COLO668 (cell line): Measurements from ENCODE around the gene PAFAH1B1.
A peak's percentile ranks its signal among the peaks of the same experiment; 100 is the strongest.
"Not testable (repeated sequence)": the region's sequence is repeated elsewhere in the genome, so short reads cannot be mapped to it uniquely, and the experiment has no call there.

Experiments
- DNase-seq: peaks from one replicate; lab custom pipeline; 2025; ENCODE audit not compliant: unreplicated experiment; lab: John Stamatoyannopoulos, UW

The PAFAH1B1 gene

DNA sequence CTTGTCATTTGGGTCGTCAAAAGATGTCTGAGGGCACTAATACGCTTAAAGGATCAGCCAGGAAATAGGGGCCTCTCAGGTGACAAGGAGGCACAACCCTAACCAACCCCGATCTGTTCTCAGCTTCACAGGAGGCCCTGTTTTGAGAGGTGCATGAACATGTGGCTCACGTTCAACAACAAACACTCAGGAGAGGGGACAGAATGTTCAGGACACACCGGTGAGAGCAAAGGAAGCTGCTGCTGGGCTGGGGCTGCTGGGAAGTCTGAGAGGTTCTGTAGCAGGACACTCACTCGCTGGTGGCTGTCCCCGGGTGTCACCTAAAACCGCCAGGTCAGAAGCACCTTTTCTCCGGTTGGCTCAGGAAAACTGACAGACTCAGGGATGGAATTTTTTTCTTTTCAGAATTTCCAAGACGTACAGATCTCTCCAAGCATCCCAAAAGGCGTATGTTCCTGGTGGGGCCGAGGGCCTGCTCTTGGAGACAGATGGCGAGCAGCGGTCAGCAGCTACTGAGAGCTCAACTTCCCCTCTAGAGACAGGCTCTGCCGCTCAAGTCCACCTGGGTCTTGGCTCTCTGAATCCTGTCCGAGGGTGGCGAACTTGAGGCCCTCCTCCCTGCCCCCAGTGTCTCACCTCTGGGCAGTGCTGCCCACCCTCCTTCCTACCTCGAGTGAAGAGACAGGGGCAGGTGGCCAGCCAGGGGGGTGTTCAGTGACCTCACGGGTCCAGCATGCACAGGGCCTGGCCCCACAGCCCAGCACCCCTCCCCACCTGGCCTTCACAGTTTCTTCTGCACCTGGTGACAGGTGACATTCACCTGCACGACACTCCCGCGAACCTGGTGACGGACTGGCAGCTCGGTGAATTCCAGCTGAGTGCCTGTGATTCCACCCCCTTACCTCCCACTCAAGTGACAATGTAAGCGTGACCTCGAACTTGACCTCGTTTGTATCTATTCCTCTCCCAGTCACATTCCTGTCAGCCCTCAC, 95.2 kb downstream of the PAFAH1B1 start:
- peak; percentile 79 for DNase-seq

DNA sequence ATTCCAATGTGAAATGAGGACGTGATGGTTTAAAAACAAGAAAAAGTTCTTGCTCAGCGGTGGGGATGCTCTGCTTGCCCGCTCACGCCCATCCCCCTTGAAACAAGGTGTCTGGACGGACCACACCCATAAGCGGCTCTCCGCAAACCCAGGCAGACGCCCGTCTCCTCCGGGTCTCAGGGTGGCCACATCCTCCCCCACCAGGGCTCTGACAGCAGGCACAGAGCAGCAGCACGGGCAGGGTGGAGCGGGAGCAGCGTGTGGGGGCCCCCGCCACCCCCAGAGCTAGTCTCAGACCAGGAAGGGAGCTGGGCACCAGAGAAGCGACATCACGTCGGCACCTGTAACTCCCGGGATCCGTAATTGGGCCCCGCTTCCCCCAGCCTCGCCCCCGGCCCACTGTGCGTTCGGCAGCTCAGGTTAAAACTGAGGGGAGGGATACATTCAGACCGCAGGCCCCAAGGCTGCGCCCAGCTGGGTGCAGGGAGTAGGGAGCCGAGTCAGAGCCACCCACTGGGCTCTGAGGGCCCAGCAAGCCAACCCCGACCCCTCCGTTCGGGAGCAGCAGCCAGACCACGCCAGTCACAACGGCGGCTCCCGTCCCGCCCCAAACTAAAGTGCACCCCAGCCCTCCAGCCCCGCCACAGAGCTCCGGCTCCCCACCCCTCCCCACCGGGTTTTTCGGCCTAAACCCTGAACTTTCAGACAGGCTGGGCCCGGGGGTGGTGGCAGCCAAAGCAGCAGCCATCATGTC, 96.1 kb downstream of the PAFAH1B1 start:
- DNase-seq = peak; percentile 57

DNA sequence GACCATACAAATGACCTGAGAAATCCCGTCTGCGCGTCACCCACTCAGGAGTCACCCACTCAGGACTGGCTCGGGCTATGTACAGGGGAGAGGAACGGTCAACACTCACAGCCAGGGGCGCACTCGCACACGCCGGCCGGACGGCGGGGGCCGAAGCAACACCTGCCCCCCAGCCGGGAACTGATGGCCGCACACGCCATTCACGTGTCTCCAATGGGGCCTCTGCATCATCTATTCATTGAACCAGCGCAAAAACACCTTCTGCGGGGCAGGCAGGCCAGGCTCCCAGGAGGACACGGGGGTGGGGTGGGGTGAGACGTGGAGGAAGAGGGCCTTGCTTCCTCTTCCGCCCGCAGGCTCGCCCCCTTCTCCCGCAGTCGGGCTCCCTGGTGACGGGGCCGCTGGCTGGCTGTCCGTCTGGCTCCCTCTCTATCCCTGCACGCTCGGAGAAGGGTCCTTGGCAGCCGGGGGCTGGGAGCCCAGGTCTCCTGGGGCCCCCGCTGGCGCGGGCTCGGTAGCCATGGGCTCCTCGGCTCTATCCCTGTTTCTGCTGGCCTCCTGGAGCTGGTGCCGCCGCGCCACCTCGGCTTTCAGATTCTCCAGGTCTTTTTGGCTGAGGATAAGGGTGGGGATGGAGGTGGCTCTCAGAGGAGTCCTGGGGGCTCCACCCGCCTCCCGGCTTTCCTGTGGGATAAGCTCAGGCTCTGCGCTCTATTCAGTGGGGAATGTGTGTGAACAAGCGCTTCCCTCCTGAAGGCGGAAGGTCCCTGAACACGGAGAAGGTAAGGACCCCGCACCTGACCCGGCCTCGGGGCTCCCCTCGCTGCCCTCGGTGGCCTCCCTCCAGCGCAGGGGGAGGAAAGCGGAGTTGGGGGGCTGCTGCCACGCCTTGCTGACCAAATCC, 97.0 kb downstream of the PAFAH1B1 start:
- DNase-seq = no peak

DNA sequence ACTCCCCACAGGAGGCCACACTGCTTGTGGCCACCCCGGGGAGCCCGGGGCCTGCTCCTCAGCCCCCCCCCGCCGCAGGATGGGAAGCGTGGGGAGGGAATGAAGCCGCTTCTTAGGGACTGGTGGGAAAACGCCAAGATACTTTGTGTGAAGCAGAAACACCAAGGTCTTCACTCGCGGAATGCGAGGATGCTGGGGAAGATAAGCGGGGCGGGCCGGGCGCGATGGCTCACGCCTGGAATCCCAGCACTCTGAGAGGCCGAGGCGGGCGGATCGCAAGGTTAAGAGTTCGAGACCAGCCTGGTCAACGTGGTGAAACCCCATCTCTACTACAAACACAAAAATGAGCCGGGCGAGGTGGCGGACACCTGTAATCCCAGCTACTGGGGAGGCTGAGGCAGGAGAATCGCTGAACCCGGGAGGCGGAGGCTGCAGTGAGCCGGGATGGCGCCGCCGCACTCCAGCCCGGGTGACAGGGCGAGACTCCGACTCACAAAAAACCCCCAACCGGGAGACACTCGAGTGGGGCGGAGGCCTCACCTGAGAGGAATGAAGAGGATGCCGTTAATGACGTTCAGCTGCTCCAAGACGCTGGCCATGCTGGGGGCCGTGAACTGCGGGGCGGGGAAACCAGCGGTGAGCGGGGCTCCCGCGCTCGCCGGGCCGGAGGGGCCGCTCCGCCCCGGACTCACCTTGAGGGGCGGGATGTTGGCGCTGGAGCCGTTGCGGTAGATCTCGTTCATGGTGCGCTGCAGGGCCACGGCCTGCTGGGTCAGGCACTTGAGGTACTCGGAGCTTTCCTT, 97.8 kb downstream of the PAFAH1B1 start:
- DNase-seq = no peak

DNA sequence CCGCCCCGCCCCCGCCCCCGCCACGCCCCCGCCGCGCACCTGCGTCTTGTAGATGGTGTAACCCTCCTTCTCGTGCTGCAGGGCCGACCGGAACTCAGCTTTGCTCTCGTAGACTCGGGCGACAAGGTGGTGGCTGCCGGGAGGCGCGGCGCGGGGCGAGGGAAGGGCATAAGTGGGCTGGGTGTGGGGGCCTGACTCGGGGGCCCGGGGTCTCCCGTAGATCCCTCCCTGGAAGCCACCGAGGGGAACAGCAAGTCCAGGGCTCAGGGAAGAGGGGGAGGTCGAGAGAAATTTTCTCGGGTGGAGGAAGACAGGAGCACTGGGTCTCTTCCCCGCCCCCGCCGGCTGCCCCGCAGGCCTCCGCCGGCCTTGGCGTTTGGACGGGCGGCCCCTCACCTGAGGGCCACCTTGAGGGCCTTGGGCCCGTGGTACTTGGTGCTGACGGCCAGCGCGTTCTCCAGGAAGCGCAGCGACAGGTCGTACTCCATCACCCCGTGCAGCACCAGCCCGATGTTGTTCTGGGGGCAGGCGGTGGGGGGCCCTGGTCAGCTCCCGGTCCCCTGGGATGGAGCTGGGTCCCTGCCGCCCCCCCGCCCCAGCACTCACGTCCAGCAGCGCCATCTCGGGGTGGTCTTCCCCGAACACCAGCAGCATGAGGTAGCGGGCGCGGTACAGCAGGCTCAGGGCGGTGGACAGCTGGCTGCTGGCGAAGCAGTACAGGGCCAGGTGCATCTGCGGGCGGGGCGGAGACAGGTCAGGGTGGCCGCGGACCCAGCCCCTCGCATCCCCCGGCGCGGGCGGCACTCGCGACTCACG, 98.7 kb downstream of the PAFAH1B1 start:
- no peak for DNase-seq

DNA sequence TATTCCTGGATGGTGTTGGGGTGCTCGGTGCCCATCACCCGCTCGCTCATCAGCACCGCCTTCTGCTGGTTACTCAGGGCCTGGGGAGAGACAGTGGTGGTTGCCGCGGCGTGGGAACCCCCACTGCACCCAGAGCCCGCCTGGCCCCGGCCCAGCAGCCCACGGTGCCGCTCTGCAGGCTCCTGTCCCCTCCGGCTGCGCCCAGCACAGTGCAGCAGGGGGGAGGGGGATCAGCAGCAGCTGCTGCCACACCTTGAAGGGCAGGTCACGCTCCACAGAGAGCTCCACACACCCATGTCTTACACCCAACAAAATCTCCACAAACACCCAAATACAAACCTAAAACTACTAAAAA, 99.3 kb downstream of the PAFAH1B1 start:
- no peak for DNase-seq

DNA sequence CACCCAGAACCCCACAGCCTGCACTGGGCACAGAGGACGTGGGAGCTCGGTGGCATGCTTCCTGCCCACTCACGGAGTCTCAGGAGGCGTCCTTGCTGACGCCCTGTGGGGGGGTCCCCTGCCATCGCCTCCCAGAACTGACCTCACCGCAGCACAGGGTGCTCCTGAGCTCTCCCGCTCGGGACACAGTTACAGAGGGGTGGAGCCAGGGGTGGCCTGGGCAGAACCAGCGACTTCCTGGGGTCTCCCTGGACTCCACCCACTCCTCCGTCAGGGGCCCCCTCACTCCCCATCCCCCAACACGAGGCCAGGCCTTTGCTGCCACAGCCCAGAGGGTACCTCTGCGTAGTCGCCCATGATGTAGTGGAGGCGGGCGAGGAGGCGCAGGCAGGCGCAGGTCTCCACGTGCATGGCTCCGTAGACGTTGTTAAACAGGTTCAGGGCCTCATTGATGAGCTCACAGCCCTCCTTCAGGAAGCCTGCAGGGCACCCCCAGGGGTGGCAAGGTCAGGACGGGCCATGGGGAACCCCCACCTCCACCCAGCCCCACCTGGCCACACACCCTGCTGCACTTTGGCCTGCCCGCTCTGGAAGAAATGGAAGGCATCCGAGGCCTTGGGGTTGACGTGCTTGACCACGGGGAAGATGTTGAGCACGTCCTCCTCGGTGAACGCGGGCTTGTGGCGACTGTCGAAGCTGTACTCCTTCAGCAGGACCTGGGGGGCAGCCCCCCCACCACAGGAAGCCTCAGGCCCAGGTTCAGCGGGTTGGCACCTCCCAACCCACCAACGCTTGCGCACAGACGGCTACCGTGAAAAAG, 100.3 kb downstream of the PAFAH1B1 start:
- DNase-seq = no peak

DNA sequence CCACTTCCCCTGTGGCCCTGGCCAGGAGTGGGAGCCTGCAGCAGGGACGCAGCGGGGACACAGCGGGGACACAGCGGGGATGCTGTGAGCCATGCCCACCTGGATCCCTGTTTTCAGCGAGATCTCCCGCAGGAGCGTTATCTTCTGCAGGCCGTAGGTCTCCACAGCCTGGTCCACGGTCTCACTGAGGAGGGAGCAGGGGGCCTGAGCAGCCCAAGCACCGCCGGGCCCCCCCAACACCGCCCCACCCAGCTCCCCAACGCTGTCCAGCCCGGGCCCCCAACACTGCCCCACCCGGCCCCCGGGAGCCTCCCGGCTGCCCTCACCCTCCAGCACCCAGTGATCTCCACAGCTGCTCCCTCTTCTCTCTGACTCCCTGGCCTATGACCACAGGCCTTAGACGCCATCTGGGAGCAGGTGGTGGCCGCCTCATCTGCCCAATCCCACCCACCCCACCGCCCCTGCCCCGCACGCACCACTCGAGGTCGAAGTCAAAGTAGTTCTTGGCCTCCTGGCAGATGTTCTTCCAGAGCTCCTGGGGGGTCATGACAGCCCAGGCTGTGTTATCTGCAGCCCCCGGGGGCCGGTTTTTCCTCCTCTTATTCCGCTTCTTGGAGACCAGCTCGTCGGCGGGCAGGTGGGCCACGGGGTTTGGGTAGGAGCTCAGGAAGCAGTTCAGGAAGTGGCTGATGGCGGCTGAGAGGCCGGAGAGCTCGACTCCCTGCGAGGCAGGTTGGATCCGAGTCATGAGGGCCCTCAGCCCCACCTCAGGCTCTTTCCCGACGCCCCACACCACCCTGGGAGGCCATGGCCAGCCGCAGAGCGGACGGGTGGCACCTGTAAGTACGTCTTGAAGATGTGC, 101.2 kb downstream of the PAFAH1B1 start:
- no peak for DNase-seq

DNA sequence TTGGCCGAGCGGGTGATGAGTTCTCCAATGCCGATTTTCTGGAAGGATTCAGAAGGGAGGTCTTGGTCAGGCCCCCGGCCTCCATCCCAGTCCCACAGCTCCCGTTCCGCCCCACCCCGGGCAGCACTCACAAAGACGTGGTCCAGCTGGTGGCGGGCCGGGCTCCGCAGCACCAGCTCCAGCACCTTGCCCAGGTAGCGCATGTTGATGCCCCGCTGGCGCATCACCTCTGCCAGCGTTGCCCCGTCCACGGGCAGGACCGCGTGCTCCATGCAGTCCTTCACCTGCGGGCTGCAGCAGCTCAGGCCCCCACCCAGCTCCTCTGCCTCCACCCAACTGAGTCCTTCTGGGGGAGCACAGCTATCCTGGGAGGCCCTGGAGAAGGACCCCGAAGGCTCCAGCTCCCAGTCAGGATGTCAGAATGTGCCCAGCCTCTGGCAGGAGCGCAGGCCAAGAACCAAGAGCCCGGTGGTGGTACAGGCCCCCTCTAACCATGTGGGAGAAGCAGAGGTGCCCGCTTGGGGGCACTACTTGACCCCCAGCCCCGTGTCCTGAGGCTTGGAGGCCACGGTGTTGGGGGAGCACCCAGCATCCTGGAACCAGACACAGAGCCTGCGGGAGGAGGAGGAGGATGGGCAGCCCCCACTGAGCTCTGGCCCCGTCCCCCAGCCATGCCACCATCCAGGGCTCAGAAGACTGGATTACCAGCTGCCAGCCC, 101.9 kb downstream of the PAFAH1B1 start:
- no peak for DNase-seq

DNA sequence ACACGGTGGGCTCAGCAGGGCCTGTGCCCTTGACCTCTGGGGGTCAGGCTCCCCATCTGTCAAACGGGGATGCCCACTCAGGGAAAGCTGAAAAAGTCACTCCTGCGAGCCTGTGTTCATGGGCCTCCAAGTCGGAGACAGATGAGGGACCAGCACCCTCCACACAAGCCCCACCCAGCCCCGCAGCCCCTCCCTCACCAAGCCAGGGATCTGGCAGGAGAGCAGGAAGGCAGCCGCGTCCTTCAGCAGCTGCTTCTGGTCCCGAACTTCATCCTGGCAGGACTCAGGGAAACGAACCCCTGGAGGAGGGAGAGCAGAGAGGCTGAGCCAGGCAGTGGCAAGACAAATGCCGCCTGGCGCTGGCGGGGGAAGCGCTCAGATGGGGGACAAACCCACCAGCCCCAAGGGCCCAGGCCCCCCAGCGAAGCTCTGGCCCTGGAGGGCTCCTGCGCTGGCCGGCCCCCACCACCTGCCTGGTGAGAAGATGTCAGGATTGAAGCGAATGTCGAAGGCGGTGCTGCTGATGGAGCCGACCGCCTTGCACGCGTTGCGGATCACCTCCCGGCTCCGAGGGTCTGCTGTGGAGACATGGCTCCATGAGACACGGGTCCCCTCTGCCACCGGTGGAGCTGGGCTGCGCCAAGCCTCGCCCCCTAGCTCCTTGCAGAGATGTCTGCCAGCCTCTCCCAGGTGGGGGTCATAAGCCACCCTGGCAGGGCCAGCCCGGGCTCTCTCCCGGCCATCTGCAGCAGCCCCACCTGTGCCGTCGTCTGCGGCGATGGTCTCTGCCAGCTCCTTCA, 102.7 kb downstream of the PAFAH1B1 start:
- no peak for DNase-seq

DNA sequence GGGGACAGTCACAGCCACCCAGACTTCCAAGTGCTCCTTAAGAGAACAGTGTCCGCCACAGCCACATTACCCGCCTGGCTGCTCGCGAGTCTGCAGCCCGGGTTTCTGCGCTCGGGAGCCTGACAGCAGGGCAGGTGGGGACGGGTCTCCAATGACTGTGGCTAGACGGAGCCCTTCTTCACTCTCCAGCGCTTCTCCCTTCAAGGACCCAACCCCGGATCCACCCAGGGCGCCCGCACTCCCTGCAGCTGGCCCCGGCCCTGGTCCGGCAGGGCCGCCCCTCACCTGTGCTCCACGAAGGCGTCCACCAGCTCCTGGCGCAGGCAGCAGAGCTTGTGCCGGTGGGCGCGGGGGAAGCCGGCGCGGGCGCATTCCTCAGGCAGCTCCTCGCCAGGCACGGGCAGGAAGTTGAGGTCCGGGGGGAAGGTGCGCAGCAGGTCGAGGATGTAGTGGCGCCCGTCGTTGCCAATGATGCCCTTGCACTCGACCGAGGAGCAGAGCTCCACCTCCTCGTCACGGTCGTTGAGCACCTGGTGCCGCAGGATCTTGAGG, 104.2 kb downstream of the PAFAH1B1 start:
- no peak for DNase-seq

DNA sequence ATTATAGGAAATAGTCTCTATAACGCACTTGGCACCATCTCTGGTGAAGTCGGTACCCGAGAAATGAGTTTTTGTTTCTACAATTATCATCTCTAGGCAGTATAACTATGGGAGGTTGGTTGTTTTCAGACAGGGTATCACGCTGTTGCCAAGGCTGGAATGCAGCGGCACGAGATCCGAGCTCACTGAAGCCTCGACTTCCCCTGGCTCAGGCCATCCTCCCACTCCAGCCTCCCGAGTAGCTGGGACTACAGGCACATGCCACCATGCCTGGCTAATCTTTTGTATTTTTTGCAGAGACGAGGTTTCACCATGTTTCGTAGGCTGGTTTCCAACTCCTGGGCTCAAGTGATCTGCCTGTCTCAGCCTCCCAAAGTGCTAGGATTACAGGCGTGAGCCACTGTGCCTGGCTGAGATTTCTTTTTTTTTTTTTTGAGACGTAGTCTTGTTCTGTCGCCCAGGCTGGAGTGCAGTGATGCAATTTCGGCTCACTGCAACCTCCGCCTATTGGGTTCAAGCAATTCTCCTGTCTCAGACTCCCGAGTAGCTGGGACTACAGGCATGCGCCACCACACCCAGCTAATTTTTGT, 105.9 kb downstream of the PAFAH1B1 start:
- not testable (repeated sequence) for DNase-seq

DNA sequence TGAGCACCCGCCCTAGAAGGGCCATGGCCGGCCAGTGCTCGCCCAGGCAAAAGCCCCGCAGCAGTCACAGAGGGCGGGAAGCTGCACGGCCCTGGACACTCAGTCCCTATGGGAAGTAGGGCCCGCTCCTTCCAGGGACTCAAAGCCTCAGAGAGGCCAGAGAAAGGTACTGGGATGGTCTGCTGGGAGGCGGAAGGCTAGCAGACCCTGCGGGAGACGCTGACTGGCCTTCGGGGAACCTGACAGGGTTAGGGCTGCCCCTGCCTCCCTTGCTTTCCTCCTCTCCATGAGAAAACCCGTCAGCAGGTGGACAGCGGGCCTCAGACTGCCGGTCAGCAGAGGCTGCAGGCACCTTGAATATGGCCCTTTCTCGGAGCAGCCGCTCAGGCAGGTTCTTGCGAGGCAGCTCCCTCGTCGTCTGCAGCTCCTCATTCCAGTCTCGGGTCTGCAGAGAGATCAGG, 106.6 kb downstream of the PAFAH1B1 start:
- DNase-seq = no peak

DNA sequence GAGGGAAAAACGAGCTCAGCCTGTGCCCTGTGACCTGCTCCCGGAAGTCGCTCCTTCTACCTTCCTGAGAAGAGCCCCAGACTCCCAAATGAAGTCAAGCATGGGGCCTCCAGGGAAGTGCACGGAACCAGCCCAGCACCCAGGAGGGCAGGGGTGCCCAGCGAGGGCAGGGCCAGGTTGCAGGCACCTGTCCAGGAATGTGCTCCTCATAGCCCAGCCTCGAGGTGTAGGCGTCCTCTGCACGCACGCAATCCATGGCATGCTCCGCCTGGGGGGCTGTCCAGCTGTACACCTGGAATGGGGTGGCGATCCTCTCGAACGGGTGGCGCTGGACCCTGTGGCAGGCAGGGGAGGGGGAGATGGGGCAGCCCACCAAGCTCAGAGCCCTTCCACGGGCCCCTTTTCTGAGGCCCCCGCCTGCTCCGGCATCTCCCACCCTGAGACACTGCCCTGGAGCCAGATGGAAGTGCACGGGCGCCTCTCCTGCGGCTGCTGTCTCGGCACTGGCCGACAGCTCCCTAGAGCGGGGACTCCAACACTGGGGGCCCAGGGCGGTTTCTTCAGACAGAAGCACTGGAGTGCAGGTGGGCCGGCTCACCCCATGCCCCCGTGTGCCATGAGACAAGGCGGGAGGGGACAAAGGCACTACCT, 107.2 kb downstream of the PAFAH1B1 start:
- DNase-seq = no peak
